Panc1 (cell line): Measurements from ENCODE around the gene TOPBP1. TPM values are rescaled to one million over a fixed set of nuclear protein-coding genes. Genes with fewer than 3 reads are reported as not detected.

Experiments
- ATAC-seq: fragments of 200-7000 bp; cut with Tn5 transposase; 2 replicates; pipeline ENCODE4 v1.9.1; 2020; ENCODE audit warnings: mild to moderate bottlenecking, moderate library complexity
- BruUV-seq: library from RNA; stranded (reverse); fragments of 400-500 nt; replicated peaks from 2 replicates; lab custom pipeline; 2021; lab: Mats Ljungman, UMichigan
- CTCF ChIA-PET: fragments of 300-600 bp; sonication (Branson Sonifier 250); formaldehyde crosslinking; loops from one replicate; lab custom pipeline; 2022; ENCODE audit warnings: antibody characterized with exemption; lab: Charles Lee
- POLR2A ChIA-PET: fragments of 300-600 bp; sonication (Branson Sonifier 250); formaldehyde crosslinking; loops from one replicate; lab custom pipeline; 2022; ENCODE audit warnings: antibody characterized with exemption; lab: Charles Lee
- DNase-seq: peaks from one replicate; pipeline ENCODE4 v3.0.0-alpha.2; 2010; ENCODE audit warnings: low read depth, low spot score
- H3K27ac ChIP-seq: 2 replicates; pipeline ENCODE4 v1.5.1; 2011; ENCODE audit warnings: mild to moderate bottlenecking, low read length, inconsistent platforms
- H3K27me3 ChIP-seq: fragments of 200-500 bp; sonication (Bioruptor generic); 2 replicates; pipeline ENCODE4 v1.6.0; 2014; ENCODE audit warnings: low read length, inconsistent platforms; ENCODE audit not compliant: control insufficient read depth, insufficient read depth
- H3K36me3 ChIP-seq: fragments of 200-500 bp; sonication (Bioruptor generic); 2 replicates; pipeline ENCODE4 v1.5.1; 2014; ENCODE audit warnings: inconsistent platforms, mild to moderate bottlenecking, low read length, moderate library complexity; ENCODE audit not compliant: control insufficient read depth, insufficient read depth
- H3K4me1 ChIP-seq: 2 replicates; pipeline ENCODE4 v1.5.1; 2011; ENCODE audit warnings: inconsistent platforms, mild to moderate bottlenecking, low read length, moderate library complexity; ENCODE audit not compliant: control insufficient read depth, insufficient read depth
- H3K4me3 ChIP-seq, 2 experiments: 2 replicates each; pipeline ENCODE4 v1.5.1; 2011 to 2012; ENCODE audit warnings: low read depth in 2 of 2, low read length in 2 of 2, mild to moderate bottlenecking in 2 of 2, inconsistent platforms in 1 of 2, moderate library complexity in 1 of 2
- H3K9me3 ChIP-seq: fragments of 200-500 bp; sonication (Bioruptor generic); 2 replicates; pipeline ENCODE4 v1.5.1; 2014; ENCODE audit warnings: low read depth, mild to moderate bottlenecking, inconsistent platforms, low read length, moderate library complexity; ENCODE audit not compliant: control insufficient read depth, insufficient read depth
- CTCF ChIP-seq: fragments of 450-650 bp; IDR thresholded peaks from 2 replicates; pipeline ENCODE4 v1.5.1; 2017; ENCODE audit warnings: mild to moderate bottlenecking
- POLR2AphosphoS5 ChIP-seq: IDR thresholded peaks from 2 replicates; pipeline ENCODE4 v1.6.1; 2012; ENCODE audit warnings: mild to moderate bottlenecking, low read depth, low read length, moderate library complexity
- SIN3A ChIP-seq: IDR thresholded peaks from 2 replicates; pipeline ENCODE4 v1.6.1; 2012; ENCODE audit warnings: low read depth, mild to moderate bottlenecking, low read length, moderate library complexity, borderline replicate concordance; ENCODE audit not compliant: insufficient read depth
- TCF7L2 ChIP-seq: IDR thresholded peaks from 2 replicates; pipeline ENCODE4 v1.6.1; 2011; ENCODE audit warnings: mild to moderate bottlenecking, low read depth, low read length, inconsistent platforms
- in situ Hi-C: cut with HindIII; loops from 2 replicates; pipeline ENCODE4 v1.10.0; 2016; ENCODE audit warnings: low sequenced_read_pairs, low pct_unique_long_range_greater_than_20kb
- intact Hi-C: fragments of 100-400 bp; cut with micrococcal nuclease; formaldehyde crosslinking; loops from one replicate; pipeline ENCODE4 v1.10.0; 2022; ENCODE audit not compliant: unreplicated experiment
- total RNA-seq: library from RNA; stranded (reverse); gene quantifications from one replicate; pipeline ENCODE4 v1.2.1, GENCODE V29; 2021; ENCODE audit not compliant: unreplicated experiment
- TF ChIP-seq, protein P1 (sequence below), 2 experiments: IDR thresholded peaks; 2 replicates each; pipeline ENCODE4 v1.6.1; 2011 to 2012; ENCODE audit warnings: low read depth in 2 of 2, control low read depth in 1 of 2, low read length in 1 of 2, mild to moderate bottlenecking in 1 of 2, moderate library complexity in 1 of 2; ENCODE audit not compliant: insufficient read depth in 1 of 2

The TOPBP1 gene
- total RNA-seq, 1 experiment from 2014 or later = 78.4 TPM

- ATAC-seq (peak; percentile 49; the same call in 1 of the 2 replicates), DNase-seq (no peak)
- Histone ChIP-seq H3K9me3 (peaks cover 7% of the 10 kb centered on the region; the same call in 1 of the 2 replicates), H3K4me1 (no peaks in the 10 kb centered on the region), H3K4me3 (no peak overlapping the region), H3K27ac (no peak overlapping the region), H3K27me3 (no peaks in the 10 kb centered on the region; the same call in 1 of the 2 replicates), H3K36me3 (no peaks in the 10 kb centered on the region)
- BruUV-seq = no TSS peak
- intact Hi-C loops = no loop called here
- POLR2A ChIA-PET = no interaction called here
- CTCF ChIA-PET = no interaction called here
- TF ChIP-seq, protein P1, sequence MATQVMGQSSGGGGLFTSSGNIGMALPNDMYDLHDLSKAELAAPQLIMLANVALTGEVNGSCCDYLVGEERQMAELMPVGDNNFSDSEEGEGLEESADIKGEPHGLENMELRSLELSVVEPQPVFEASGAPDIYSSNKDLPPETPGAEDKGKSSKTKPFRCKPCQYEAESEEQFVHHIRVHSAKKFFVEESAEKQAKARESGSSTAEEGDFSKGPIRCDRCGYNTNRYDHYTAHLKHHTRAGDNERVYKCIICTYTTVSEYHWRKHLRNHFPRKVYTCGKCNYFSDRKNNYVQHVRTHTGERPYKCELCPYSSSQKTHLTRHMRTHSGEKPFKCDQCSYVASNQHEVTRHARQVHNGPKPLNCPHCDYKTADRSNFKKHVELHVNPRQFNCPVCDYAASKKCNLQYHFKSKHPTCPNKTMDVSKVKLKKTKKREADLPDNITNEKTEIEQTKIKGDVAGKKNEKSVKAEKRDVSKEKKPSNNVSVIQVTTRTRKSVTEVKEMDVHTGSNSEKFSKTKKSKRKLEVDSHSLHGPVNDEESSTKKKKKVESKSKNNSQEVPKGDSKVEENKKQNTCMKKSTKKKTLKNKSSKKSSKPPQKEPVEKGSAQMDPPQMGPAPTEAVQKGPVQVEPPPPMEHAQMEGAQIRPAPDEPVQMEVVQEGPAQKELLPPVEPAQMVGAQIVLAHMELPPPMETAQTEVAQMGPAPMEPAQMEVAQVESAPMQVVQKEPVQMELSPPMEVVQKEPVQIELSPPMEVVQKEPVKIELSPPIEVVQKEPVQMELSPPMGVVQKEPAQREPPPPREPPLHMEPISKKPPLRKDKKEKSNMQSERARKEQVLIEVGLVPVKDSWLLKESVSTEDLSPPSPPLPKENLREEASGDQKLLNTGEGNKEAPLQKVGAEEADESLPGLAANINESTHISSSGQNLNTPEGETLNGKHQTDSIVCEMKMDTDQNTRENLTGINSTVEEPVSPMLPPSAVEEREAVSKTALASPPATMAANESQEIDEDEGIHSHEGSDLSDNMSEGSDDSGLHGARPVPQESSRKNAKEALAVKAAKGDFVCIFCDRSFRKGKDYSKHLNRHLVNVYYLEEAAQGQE (IDR thresholded peaks at IDR 0.05; ENCODE audit: insufficient read depth in 1 of 2, low read depth in 2 of 2, low read length in 1 of 2) = no peak
- TF ChIP-seq POLR2AphosphoS5 = no peak
- no peak for TF ChIP-seq CTCF
- no peak for TF ChIP-seq TCF7L2
- no peak for TF ChIP-seq SIN3A
- in situ Hi-C loops = no loop called here
Observed at GRCh38 chr3:133693821-133694220, 32.1 kb upstream of the TOPBP1 start.

- Histone ChIP-seq H3K9me3 (no peaks in the 10 kb centered on the region), H3K4me1 (no peaks in the 10 kb centered on the region), H3K4me3 (no peak overlapping the region), H3K27me3 (no peaks in the 10 kb centered on the region; the same call in 1 of the 2 replicates), H3K27ac (no peak overlapping the region), H3K36me3 (no peaks in the 10 kb centered on the region)
- peak; percentile 43; the same call in 1 of the 2 replicates for ATAC-seq
- TF ChIP-seq SIN3A (no peak), POLR2AphosphoS5 (no peak), TCF7L2 (no peak), CTCF (no peak)
- TF ChIP-seq, protein P1 (IDR thresholded peaks at IDR 0.05; ENCODE audit: insufficient read depth in 1 of 2, low read depth in 2 of 2, low read length in 1 of 2) = no peak
- in situ Hi-C loops = no loop called here
- POLR2A ChIA-PET = no interaction called here
- BruUV-seq = no TSS peak
- CTCF ChIA-PET = interaction anchor here (0.6 kb wide), 1 partner anchor 30 kb away, joined by 6 read pairs; no protein-coding TSS in a partner anchor
- no peak for DNase-seq
- intact Hi-C loops = no loop called here
Observed at GRCh38 chr3:133692759-133693158, 31.0 kb upstream of the TOPBP1 start.
